ENCODE results near the gene RGS7.
A peak's percentile ranks its signal among the peaks of the same experiment; 100 is the strongest.

RGS7 gene

GRCh38 chr1:241356519-241357365 lies at the start of gene RGS7:
TSS of gene RGS7 (minus strand) at chr1:241357205.
- peak; percentile 73 for DNase-seq (ENCODE audit: low spot score)

- no peak for DNase-seq (ENCODE audit: low spot score)
Observed at GRCh38 chr1:241406421-241406820, 49.4 kb upstream of the RGS7 start.

GRCh38 chr1:241401156-241401555 lies 44.2 kb upstream of the RGS7 start:
- no peak for DNase-seq (ENCODE audit: low spot score)

GRCh38 chr1:241396747-241397681 lies 40.0 kb upstream of the RGS7 start:
- DNase-seq (ENCODE audit: low spot score) = no peak

DNA sequence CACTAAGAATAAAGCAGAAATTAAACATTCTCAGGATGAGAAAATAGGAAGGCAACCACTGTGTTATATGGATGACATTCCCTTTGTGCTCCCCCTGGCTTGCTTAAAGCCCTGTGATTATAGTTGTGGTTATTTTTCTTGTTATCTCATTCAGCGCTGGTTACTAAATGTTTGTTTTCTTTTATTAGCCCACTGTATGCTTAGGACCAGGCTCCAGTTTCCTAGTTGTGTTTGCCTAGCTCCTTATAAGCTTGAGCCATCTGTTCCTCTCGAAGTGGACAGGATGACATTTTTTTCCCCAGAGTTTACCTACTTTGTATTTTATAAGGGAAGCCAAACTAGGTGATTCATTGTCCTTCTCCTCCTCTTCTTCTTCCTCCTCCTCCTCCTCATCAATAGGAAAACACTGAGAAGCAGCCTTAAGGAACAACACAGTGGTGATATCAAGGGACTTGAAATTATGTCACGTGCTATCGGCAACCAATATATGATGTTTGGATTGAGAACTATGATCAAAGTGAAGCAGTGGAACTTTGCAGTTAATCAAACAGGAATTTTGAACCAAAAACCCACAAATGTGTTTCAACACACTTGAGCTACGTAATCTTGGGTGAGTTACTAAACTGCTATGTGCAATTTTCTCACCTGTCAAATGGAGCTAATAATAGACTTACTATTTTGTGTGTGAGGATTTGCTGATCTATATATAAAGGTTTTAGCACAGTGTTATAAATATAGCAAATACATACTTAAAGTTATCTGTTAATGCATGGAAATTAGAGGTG lies 35.1 kb upstream of the RGS7 start:
- DNase-seq (ENCODE audit: low spot score) = peak; percentile 46

DNA sequence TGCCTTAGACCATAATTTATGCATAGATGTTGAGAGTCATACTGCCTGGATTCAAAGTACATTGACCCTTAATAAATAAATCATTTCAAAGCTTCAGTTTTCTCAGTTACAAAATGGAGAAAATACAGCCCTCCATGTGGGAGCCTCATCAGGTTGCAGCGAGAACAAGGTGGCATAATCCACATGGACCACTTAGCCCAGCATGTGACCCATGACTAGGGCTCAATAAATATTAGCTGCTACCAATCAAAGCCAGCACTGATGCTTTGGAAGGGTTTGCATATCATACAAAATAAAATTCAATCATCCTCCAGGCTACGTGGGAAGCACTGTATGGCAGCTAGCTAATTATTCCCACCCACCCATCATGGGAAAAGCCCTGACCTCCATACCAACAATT lies 33.5 kb upstream of the RGS7 start:
- no peak for DNase-seq (ENCODE audit: low spot score)

- DNase-seq (ENCODE audit: low spot score) = no peak
Observed at GRCh38 chr1:241389400-241389799, 32.4 kb upstream of the RGS7 start.

GRCh38 chr1:241387216-241387615 lies 30.2 kb upstream of the RGS7 start:
- no peak for DNase-seq (ENCODE audit: low spot score)

DNA sequence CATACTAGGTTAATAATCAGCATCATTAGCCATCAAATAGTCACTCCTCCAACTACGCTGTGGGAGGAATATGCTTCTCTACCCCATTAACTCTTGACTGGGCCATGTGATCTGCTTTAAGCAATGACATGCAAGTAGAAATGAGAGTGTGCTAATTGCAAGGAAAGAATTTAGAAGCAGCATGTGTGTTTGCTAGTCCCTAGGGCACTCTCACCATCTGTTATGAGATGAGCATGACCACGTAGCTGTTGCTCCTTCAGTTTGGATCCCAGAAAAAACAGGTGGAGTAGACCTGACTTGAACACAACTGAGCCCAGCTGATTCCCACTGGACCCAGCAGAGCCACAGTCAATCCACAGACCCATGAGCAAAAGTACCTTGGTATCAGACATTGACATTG lies 19.7 kb upstream of the RGS7 start:
- peak; percentile 52 for DNase-seq (ENCODE audit: low spot score)

DNA sequence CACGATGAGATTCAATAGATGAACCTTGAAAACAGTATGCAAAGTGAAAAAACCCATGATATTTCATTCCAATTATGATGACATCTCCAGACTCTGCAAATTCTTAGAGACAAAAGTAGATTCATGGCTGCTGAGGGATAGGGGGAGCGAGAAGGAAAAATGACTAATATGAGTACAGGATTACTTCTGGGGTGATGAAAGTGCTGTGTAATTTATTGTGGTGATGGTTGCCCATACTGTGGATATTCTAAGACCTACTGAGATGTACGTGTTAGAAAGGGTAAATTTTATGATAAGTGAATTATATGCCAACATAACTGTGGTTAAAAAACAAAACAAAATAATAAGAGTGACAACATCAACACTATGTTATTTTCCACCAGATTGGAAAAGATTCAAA lies 18.9 kb upstream of the RGS7 start:
- DNase-seq (ENCODE audit: low spot score) = no peak

DNA sequence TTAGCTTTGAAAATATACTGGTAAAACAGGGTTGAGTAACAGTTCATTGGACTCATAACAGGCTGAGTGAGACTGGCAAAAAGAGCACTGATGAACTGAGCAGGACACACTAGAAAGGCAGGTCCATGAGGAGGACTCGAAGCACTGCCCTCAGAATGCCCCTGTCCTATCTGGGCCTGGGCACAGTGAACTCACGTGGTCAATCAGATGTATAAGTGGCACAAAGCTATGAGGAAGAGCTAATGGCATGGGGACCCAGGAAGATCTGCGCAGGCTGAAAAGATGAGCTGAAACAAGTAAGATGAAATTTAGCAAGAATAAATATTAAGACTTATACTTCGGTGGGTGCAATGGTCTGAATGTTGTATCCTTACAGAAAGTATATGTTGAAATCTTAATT lies 9.2 kb upstream of the RGS7 start:
- DNase-seq (ENCODE audit: low spot score) = no peak

DNA sequence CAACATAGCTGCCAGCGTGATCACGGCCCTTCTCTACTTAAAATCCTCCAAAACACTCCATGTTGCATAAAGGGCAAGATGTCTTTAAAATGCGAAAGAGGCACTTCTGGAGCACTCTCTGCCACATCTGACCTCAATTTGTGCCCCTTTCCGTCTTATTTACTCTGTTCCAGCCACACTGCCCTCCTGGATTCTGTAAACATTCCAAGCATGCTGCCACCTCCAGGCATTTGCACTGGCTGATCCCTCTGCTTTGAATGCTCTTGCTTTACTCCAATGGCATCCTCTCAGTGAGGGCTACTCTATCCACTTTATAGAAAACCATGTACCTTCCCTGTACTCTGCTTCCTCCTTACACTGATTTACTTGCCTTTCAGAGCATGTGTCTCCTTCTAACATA lies 5.3 kb upstream of the RGS7 start:
- peak; percentile 32 for DNase-seq (ENCODE audit: low spot score)

DNA sequence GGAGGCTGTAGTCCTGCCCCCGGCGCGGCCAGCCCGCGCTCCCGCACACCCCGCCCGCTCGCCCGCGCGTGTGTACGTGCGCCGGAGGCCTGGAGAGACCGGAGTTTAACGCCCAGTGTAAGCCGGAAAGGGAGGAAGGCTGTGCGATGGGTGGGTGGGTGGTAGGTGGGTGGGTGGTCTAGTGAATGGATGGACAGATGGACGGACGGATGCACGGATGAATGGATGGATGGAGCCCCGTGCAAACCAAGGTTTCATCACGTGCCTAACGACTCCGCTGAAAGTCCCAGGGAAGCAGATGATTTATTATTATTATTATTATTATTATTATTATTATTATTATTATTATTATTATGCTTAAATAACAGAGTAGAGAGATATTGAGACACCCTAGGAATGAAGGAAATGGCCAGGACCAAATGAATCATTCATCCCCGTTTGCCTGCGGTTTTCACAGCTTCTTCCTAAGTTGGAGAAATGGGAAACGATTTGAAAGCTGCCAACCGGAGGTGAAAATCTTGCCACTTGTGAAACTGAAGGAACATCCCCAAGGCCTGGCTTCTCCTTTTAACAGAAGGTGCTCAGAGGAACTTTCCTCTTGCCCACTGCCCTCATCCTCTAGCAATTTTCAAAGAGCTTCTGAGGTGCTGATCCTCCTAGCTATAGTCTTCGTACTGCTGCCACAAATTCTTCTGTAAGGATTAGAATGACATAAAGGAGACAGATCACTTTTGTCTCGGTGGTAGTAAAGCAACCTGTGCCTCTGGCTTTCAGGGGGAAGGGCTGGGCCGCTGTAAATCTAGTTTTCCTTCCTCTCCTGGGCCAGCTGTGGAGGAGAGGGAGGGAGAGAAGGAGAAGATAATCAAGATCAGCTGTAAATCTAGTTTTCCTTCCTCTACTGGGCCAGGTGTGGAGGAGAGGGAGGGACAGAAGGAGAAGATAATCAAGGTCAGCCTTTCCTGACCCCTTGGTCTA lies 648 bp upstream of the RGS7 start:
- peak; percentile 53 for DNase-seq (ENCODE audit: low spot score)

GRCh38 chr1:241356187-241356518 lies 852 bp downstream of the RGS7 start:
- DNase-seq (ENCODE audit: low spot score) = peak; percentile 52

DNA sequence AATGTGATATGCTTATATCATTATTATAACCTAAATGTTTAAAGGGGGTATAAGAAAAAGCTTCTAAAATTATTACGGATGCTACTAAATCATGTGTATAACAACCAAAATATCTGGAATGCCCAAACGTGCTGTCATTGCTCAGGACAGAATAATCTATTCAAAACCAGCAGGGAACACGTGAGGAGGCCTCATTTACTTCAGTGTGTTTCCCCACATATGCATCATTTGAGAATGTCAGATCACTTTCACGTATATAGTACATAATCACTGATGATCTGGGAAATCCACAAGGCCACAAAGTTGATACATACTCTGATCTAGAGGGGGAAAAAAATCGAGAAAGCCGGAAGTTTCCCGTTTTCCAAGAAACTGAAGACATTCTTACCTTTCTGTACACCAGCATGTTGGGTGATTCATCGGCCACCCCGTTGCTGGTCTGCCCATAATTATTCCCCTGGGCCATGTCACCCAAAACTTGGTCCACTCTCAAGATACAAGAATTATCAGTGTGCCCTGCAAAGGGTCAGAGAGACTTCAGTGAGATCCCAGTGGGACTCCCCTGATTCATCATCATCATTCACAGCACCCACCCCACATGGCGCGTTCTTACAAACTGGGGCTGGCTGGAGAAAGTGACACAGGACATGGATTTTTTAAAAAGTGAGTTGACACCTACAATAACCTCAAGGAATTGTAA lies 1.5 kb downstream of the RGS7 start:
- peak; percentile 42 for DNase-seq (ENCODE audit: low spot score)

GRCh38 chr1:241352401-241352800 lies 4.6 kb downstream of the RGS7 start:
- DNase-seq (ENCODE audit: low spot score) = peak; percentile 58

DNA sequence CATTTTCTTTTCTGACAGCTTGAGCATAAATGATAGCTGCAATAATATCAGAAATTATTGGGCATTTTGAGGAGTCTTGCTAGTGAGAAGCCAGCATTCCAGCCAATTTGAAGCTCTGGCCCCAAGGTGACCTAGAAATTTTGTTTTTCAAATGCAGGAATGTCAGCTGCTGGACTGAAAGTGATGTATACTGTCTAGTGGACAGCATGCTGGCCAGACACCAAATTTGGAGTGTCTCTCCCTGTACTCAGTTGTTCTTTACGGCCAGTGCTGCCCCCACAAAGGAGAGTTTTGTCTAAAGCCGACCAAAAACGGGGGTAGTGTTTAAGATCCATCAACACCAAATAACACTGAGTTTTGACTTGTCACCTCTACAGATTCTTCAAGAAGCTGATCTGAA lies 5.2 kb downstream of the RGS7 start:
- peak; percentile 52 for DNase-seq (ENCODE audit: low spot score)

DNA sequence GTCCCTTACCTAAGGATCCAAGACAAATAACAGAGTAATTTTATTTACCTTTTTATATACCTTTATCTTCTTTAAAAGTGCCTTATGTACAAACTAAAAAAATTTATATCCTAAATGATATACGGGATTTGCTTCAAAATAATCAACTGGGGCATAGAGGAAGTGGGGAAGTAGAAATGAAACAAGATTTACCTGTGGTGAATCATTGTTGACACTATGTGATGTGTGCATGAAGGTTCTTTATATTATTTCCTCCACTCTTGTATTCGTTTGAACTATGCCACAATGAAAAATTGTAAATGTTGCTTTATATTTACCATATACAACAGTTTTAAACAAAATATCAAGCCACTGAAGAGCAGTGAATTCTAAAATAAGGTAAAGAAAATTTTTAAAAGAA lies 13.0 kb downstream of the RGS7 start:
- no peak for DNase-seq (ENCODE audit: low spot score)

- no peak for DNase-seq (ENCODE audit: low spot score)
Observed at GRCh38 chr1:241336335-241336734, 20.7 kb downstream of the RGS7 start.

DNA sequence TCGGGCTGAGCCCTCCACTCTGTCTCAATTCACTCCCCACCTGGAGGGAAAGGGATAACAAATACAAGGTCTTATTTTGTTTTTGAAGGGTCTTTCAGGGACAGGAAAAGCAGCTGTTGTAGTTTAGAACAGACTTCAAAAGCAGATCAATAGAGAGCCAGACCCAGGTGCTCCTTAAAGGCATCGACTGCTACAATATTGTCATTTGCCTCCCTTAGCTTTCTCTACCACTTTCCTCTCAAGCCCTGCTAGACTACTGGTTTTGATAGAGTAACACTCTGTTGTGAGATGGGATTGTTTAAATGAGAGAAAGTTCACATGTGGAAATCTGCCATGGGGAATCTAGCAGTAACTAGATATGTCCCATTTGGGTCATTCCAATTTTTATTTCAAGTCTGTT lies 24.0 kb downstream of the RGS7 start:
- no peak for DNase-seq (ENCODE audit: low spot score)

DNA sequence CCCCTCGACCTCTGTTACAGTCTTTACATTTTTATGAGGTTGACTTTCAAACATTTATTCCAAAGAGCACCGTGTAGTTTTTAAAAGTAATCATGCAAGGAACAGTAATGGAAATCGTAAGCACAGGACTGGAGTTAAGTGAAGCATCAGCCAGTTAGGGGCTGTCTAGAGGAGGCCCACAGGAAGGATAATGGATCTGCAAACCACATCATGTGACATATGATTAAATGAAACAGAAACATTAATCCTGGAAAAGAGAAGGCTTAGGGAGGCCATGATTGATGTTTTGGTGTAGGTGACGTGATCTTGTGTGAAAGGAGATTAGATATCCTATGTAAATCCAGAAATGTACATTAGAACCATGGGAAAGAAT lies 25.0 kb downstream of the RGS7 start:
- no peak for DNase-seq (ENCODE audit: low spot score)

All from cerebellar cortex (tissue), 1 donor.